K562 (cell line): Measurements from ENCODE around the gene COL9A3. TPM values are rescaled to one million over a fixed set of nuclear protein-coding genes. Genes with fewer than 3 reads are reported as not detected.

Experiments
- CAMTA2 ChIP-seq: fragments of 250-450 bp; sonication (Bioruptor Pico); conservative IDR thresholded peaks from 2 replicates; pipeline ENCODE4 v1.5.1; 2022
- DDX20 ChIP-seq: fragments of 450-650 bp; IDR thresholded peaks from 2 replicates; pipeline ENCODE4 v1.6.1; 2016; ENCODE audit warnings: missing genetic modification characterization, low read depth, mild to moderate bottlenecking, missing compliant biosample characterization, moderate library complexity
- FOXP4 ChIP-seq: sonication (generic); formaldehyde crosslinking; IDR thresholded peaks from 2 replicates; pipeline ENCODE4 v1.8.0; 2022; ENCODE audit warnings: mild to moderate bottlenecking, missing genetic modification reagents, borderline replicate concordance
- GTF3C2 ChIP-seq: IDR thresholded peaks from 3 replicates; pipeline ENCODE4 v1.6.1; 2011; ENCODE audit warnings: borderline replicate concordance, mild to moderate bottlenecking, moderate library complexity; ENCODE audit not compliant: insufficient read length; ENCODE audit errors: extremely low read depth
- HNRNPUL1 ChIP-seq: fragments of 200-400 bp; formaldehyde crosslinking; IDR thresholded peaks from 2 replicates; pipeline ENCODE4 v1.6.1; 2017; ENCODE audit warnings: low read length
- IRF9 ChIP-seq: fragments of 450-650 bp; IDR thresholded peaks from 2 replicates; pipeline ENCODE4 v1.6.1; 2016; ENCODE audit warnings: missing biosample characterization, missing genetic modification characterization
- MBD2 ChIP-seq: sonication (generic); IDR thresholded peaks from 2 replicates; pipeline ENCODE4 v1.6.1; 2016; ENCODE audit warnings: low read depth, borderline replicate concordance
- MYC ChIP-seq, 2 experiments: fragments of 250-450 bp in 1 of 2; sonication (Bioruptor Pico) in 1 of 2; IDR thresholded peaks; 2 replicates each; pipeline versions ENCODE4 v1.5.1 to v1.6.1; 2012 to 2021; ENCODE audit warnings: low read depth in 2 of 2, borderline replicate concordance in 1 of 2, improper control_type of control experiment in 1 of 2, low read length in 1 of 2, mild to moderate bottlenecking in 1 of 2, moderate library complexity in 1 of 2
- ZNF175 ChIP-seq: fragments of 200-800 bp; sonication (Bioruptor generic); IDR thresholded peaks from 2 replicates; pipeline ENCODE4 v1.6.1; 2016; ENCODE audit warnings: low read depth, mild to moderate bottlenecking, missing genetic modification characterization, missing compliant biosample characterization
- ZNF311 ChIP-seq: fragments of 250-450 bp; sonication (Bioruptor Pico); IDR thresholded peaks from 2 replicates; pipeline ENCODE4 v1.4.0; 2020; ENCODE audit warnings: mild to moderate bottlenecking, moderate library complexity
- ZNF407 ChIP-seq: fragments of 450-650 bp; IDR thresholded peaks from 2 replicates; pipeline ENCODE4 v1.6.1; 2016; ENCODE audit warnings: low read depth
- polyA plus RNA-seq, 8 experiments: library from polyadenylated mRNA; depleted of rRNA in 4 of 8; stranded (reverse) in 5 of 8; unstranded in 3 of 8; fragments of >200 nt; fragmentation: Nextera tagmentation in 2 of 8; fragmentation: Illumina TruSeq in 1 of 8; extraction: Ambion mirVana in 2 of 8; extraction: Trizol in 1 of 8; gene quantifications; 2 replicates each; pipeline versions ENCODE4 v1.2.1 to v1.2.3, GENCODE V29; 2011 to 2014; ENCODE audit warnings: inconsistent platforms in 1 of 8, missing spikeins in 1 of 8
- total RNA-seq, 7 experiments: library from RNA; depleted of rRNA in 6 of 7; stranded (reverse); fragments of >200 nt in 6 of 7; fragmentation: Illumina TruSeq in 2 of 7; extraction: Trizol in 2 of 7; gene quantifications; 2 replicates each; pipeline versions ENCODE4 v1.2.1 to v1.2.3, GENCODE V29; 2011 to 2021; ENCODE audit warnings: low replicate concordance in 1 of 7

Gene COL9A3
- total and polyA plus RNA-seq, 9 of the 15 experiments (the other 6 are each of a cell fraction or from before 2014, with no cell fraction given) = 0.14 to 3.6 (median 0.88) TPM; not detected in 1

- TF ChIP-seq ZNF407 (no peak), ZNF311 (CRISPR knock-in tag) (no peak), HNRNPUL1 (no peak), DDX20 (tag) (no peak), CAMTA2 (no peak), MYC (IDR thresholded peaks at IDR 0.05; ENCODE audit: low read depth, low read length) (peak; percentile 85), MYC (CRISPR knock-in tag; IDR thresholded peaks at IDR 0.05; ENCODE audit: borderline replicate concordance, low read depth) (no peak), GTF3C2 (no peak), ZNF175 (CRISPR knock-in tag) (no peak), MBD2 (no peak), IRF9 (tag) (no peak), FOXP4 (CRISPR knock-in tag) (0 out of 2 replicates have a peak, but pooled peaks have one; percentile 77)
These were observed 6.2 kb downstream of the COL9A3 start (continued) for GRCh38 chr20:62822788-62823651.
